Esophagus muscularis mucosa (tissue), 4 donors: ENCODE results near the gene ARHGAP6.

Experiments
- EP300 ChIP-seq: sonication (generic); formaldehyde crosslinking; IDR thresholded peaks from one replicate; pipeline ENCODE4 v1.6.1; 2017; ENCODE audit warnings: antibody characterized with exemption
- POLR2A ChIP-seq: fragments of 450-650 bp; IDR thresholded peaks from one replicate; pipeline ENCODE4 v1.6.1; 2017; ENCODE audit warnings: antibody characterized with exemption, moderate library complexity, mild to moderate bottlenecking, low read depth
- POLR2AphosphoS5 ChIP-seq, 2 donors: sonication (generic); formaldehyde crosslinking; IDR thresholded peaks; one replicate each; pipeline ENCODE4 v1.6.1; 2017; ENCODE audit warnings: antibody characterized with exemption in 2 of 2
- TF ChIP-seq, protein P1 (sequence below), 3 experiments: fragments of 200-600 bp in 2 of 3; fragments of 450-650 bp in 1 of 3; sonication (generic) in 2 of 3; IDR thresholded peaks; one replicate each; pipeline ENCODE4 v1.5.1; 2017 to 2019; ENCODE audit warnings: antibody characterized with exemption in 3 of 3, mild to moderate bottlenecking in 2 of 3, moderate library complexity in 1 of 3

DNA sequence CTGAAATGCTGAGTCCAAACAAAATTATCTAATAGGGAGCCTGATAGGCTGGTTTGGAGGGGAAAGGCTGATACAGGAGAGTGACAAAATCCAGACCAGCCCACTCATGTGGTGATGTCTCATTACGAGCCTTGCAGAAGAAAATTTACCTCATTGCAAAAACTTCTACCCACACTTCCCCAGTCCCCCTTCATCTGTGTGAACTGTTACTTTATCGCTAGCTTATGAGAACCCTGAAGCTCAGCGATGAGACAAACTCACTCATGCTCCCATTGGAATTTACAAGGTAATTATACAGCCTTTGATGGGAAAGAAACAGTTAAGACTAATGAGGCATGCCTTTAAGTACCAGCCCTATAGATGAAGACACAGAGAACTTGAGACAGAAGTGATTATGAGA, 76.1 kb downstream of the ARHGAP6 start:
- TF ChIP-seq, protein P1, sequence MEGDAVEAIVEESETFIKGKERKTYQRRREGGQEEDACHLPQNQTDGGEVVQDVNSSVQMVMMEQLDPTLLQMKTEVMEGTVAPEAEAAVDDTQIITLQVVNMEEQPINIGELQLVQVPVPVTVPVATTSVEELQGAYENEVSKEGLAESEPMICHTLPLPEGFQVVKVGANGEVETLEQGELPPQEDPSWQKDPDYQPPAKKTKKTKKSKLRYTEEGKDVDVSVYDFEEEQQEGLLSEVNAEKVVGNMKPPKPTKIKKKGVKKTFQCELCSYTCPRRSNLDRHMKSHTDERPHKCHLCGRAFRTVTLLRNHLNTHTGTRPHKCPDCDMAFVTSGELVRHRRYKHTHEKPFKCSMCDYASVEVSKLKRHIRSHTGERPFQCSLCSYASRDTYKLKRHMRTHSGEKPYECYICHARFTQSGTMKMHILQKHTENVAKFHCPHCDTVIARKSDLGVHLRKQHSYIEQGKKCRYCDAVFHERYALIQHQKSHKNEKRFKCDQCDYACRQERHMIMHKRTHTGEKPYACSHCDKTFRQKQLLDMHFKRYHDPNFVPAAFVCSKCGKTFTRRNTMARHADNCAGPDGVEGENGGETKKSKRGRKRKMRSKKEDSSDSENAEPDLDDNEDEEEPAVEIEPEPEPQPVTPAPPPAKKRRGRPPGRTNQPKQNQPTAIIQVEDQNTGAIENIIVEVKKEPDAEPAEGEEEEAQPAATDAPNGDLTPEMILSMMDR (IDR thresholded peaks at IDR 0.05): no peak
- TF ChIP-seq POLR2A: no peak
- TF ChIP-seq EP300: no peak
- no peak for TF ChIP-seq POLR2AphosphoS5 (IDR thresholded peaks at IDR 0.05)
